Activated naive CD4-positive, alpha-beta T cell treated with anti-CD3 and anti-CD28 coated beads, Interleukin-2, amount 10 ng/mL, durations not matched to agents 5 hours and 36 hours (primary cell): Measurements from ENCODE around the gene CD320. TPM values are rescaled to one million over a fixed set of nuclear protein-coding genes. Genes with fewer than 3 reads are reported as not detected.

Source experiments
- total RNA-seq, 2 experiments: library from RNA; stranded (reverse); gene quantifications; one replicate each; pipeline ENCODE4 v1.2.3, GENCODE V29; 2021

Gene CD320
- total RNA-seq, result 10 to 100 TPM; 33.3 to 36.2 TPM

DNA sequence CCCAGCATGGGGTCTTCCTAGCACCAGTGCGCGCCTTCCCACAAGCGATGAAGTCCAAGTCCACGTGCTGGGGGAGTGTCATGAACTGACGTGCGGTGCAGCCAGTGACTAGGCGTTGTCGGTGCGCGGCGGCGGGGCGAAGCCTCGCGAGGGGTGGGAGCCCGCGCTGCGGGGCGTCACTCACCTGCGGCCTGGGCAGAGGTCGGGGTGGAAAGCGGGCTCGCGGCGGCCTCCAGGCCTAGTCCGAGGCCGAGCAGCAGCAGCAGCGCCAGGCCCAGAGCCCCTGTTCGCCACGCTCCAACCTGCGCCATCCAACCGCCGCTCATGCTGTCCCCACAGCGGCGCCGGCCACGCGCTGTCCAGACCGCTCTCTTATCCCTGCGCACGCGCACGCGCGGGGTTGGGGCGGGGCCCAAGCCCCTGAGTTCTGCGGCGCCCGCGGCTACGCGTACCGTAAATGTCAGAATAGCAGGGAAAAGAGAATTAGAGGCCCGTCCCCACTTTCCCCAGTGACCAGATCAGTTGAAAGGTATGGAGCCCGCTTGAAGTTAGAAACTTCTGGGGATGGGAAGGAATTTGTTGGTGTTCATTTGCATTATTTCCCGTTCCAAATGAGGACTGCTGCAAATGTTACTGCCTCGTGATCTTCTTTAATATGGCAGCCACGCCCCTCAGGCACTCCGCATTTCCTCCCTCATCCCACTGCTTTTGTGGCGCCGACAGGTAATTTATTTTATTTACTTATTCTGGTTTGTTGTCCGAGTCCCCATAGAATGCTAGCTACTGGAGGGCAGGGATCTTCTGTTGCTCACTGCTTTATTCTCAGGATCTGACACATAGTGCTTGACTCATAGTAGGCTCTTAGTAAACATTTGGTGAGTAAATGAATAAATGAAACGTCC is at the start of gene CD320:
Gene CD320, minus strand, starts transcription at position 394 of the 902 bp plus-strand sequence. Its CDS starts 68 bp downstream, at position 326.

GRCh38 chr19:8342684-8343482 is 34.7 kb upstream of the CD320 start, which contains the start of gene KANK3:
TSS of gene KANK3 (minus strand) at chr19:8343262. CDS start at chr19:8337828, 5,434 bp downstream.

DNA sequence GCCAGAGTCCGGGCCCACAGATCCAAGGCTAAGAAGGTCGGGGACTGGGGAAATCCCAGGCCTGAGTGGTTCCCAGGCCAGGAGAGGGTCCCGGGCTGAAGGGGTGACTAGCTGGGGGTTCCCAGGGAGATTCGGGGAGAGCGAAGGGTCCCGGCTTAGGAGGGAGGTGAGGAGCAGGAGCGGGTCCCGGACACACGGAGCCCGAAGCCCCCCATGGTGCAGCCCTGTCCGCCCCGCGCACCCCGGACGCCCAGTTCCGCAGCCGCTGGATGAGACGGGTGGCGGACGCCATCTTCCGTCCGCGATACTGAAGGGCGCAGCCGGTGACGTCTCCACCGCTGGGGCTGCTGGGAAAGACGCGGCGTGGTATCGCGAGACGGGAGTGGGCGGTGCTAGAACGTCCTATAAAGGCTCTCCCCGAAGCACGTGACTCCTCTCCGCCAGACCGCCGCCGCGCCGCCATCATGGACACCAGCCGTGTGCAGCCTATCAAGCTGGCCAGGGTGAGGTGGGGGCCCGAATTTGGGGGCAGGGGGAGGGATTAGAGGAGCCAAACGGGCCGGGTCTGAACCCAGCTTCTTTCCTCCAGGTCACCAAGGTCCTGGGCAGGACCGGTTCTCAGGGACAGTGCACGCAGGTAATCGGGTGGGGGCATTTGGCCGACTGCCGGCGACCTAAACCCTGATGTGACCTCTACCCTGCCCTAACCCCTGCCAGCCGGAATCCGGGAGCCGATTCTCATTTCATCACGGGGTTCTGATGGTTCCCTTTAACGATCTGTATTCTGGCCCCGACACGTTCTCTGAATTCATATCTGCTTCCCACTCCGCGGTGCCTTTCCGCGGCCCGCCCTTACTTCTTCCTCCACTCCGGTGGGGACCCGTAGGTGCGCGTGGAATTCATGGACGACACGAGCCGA is 13.2 kb upstream of the CD320 start, which contains the start of the genes NDUFA7 and RPS28:
Gene NDUFA7, minus strand, starts transcription at position 309 of the 919 bp plus-strand sequence. Its CDS starts 17 bp downstream, at position 292.
Gene RPS28, plus strand, starts transcription at position 430 of the 919 bp plus-strand sequence. Its CDS starts 35 bp downstream, at position 465.

Other genes starting within 250 kb of the CD320 start
- not detected for gene FBN3, start 158.8 kb downstream of the CD320 start, total RNA-seq
- 10 to 100 TPM; 31.4 to 35.3 TPM for gene CERS4, start 99.0 kb downstream of the CD320 start, total RNA-seq
- 10 to 100 TPM; 50.9 to 58.4 TPM for gene NDUFA7, start 13.0 kb upstream of the CD320 start, total RNA-seq
- 1,000 to 10,000 TPM; 2,514 to 2,699 TPM for gene RPS28, start 13.1 kb upstream of the CD320 start, total RNA-seq
- 1 to 10 TPM; 8.7 to 9.1 TPM for gene KANK3, start 34.9 kb upstream of the CD320 start, total RNA-seq
- under 1 TPM; 0.38 to 0.75 TPM for gene ANGPTL4, start 55.8 kb upstream of the CD320 start, total RNA-seq
- 10 to 100 TPM; 89.4 to 97.0 TPM for gene RAB11B, start 82.0 kb upstream of the CD320 start, total RNA-seq
- 10 to 100 TPM; 23.1 to 23.5 TPM for gene MARCHF2, start 104.9 kb upstream of the CD320 start, total RNA-seq
- 100 to 1,000 TPM; 216 to 222 TPM for gene HNRNPM, start 136.6 kb upstream of the CD320 start, total RNA-seq
- 1 to 10 TPM; 1.2 to 1.3 TPM for gene PRAM1, start 194.3 kb upstream of the CD320 start, total RNA-seq
- 10 to 100 TPM; 40.1 to 45.5 TPM for gene ZNF414, start 205.8 kb upstream of the CD320 start, total RNA-seq